Muscle of back (tissue), 13 donors: ENCODE results near the gene OR5L1. TPM values are rescaled to one million over a fixed set of nuclear protein-coding genes. Genes with fewer than 3 reads are reported as not detected.

Experiments used
- DNase-seq, 3 donors: peaks; one replicate each; pipeline versions ENCODE4 v3.0.0 to v3.0.0-alpha.2; 2013
- long read RNA-seq, 9 donors: transcript quantifications; one replicate each; lab custom pipeline, GENCODE V29; 2026
- polyA plus RNA-seq, 10 donors: library from polyadenylated mRNA; unstranded; fragments of 120-200 nt; gene quantifications; one replicate each; pipeline ENCODE4 v1.2.1, GENCODE V29; 2013; ENCODE audit not compliant: insufficient read length in 10 of 10

OR5L1 gene
- polyA plus RNA-seq, result not detected
- long read RNA-seq, donor 1, result 0 reads
- long read RNA-seq, donor 2, result 0 reads
- long read RNA-seq, donor 3, result 0 reads
- long read RNA-seq, donor 4, result 0 reads
- long read RNA-seq, donor 5, result 0 reads
- long read RNA-seq, donor 6, result 0 reads
- long read RNA-seq, donor 7, result 0 reads
- long read RNA-seq, donor 8, result 0 reads
- long read RNA-seq, donor 9, result 0 reads

GRCh38 chr11:55811067-55811466, at the start of gene OR5L1:
OR5L1 (plus strand) TSS chr11:55811367; CDS start chr11:55811467, 100 bp downstream.
- no peak for DNase-seq

- no peak for DNase-seq
These were observed 38.0 kb upstream of the OR5L1 start, which contains the start of gene OR5D13 for GRCh38 chr11:55773138-55773537. OR5D13 (plus strand) TSS chr11:55773438; CDS start chr11:55773438, 0 bp downstream.

- no peak for DNase-seq
These were observed 19.6 kb upstream of the OR5L1 start for GRCh38 chr11:55791606-55792005.

DNA sequence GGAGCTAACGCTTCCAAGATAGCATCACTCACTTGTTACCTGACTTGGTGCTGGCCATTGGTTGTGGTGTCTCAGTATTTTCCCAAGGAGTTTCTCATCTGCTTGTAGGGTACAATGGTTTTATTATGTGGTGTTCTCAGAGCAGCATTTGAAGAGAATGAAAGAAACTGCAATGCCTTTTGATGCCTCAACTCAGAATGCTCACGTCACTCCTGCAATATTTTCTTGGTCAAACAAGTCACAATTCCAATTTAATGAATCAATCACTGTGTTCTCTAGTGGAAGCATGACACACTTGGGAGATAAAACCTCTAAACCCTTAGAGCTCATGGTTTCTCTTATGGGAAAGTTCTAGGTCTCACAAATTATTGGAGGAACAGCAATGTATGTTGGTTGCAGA, 17.8 kb upstream of the OR5L1 start:
- DNase-seq, result no peak

- DNase-seq, result no peak
These were observed 15.9 kb upstream of the OR5L1 start, which contains the start of gene OR5D14 for GRCh38 chr11:55795256-55795655. OR5D14 (plus strand) TSS chr11:55795556; CDS start chr11:55795556, 0 bp downstream.

DNA sequence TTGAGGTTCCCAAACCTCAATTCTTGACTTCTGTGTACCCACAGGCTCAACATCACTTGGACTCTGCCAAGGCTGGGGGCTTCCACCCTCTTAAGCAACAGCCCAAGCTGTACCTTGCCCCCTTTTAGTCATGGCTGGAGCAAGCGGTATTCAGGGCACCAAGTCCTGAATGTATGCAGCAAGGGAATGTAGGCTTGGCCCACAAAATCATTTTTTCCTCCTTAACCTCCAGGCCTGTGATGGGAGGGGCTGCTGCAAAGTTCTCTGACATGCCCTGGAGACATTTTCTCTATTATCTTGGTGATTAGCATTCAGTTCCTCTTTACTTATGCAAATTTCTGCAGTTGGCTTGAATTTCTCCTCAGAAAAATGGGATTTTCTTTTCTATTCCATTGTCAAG, 4.9 kb upstream of the OR5L1 start:
- DNase-seq, result no peak

GRCh38 chr11:55819330-55819729, 8.2 kb downstream of the OR5L1 start, which contains the start of gene OR5D18:
OR5D18 (plus strand) TSS chr11:55819630; CDS start chr11:55819630, 0 bp downstream.
- no peak for DNase-seq

GRCh38 chr11:55826919-55827318, 15.8 kb downstream of the OR5L1 start, which contains the start of gene OR5L2:
OR5L2 (plus strand) TSS chr11:55827219; CDS start chr11:55827219, 0 bp downstream.
- DNase-seq, result no peak

- DNase-seq, result no peak
These were observed 27.3 kb downstream of the OR5L1 start, which contains the start of gene OR5D16 for GRCh38 chr11:55838452-55838851. OR5D16 (plus strand) TSS chr11:55838752; CDS start chr11:55838752, 0 bp downstream.

DNA sequence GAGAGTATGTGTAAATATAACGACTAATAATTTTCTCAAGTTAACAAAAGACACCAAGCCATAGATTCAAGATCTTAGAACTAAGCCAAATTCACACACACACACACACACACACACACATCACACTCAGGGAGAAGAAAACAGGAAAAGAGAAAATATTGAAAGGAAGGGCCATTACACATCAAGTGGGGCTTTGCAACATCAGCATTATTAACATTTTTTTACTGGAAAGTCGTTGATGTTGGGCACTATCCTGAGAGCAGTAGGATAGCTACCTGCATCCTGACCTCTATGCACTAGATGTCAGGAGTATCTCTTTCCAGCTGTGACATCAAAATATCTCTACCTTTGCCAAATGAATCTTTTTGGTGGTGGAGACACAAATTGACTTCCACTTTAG, 36.3 kb downstream of the OR5L1 start:
- DNase-seq, result no peak

- DNase-seq, result no peak
These were observed 37.9 kb downstream of the OR5L1 start for GRCh38 chr11:55849037-55849436.

- no peak for DNase-seq
These were observed 41.0 kb downstream of the OR5L1 start for GRCh38 chr11:55852141-55852540.

- DNase-seq, result no peak
These were observed 43.5 kb downstream of the OR5L1 start for GRCh38 chr11:55854704-55855103.

Other genes starting within 250 kb of the OR5L1 start
- not detected for gene OR4C16, start 239.2 kb upstream of the OR5L1 start, polyA plus RNA-seq
- gene OR4C11, start 203.7 kb upstream of the OR5L1 start, polyA plus RNA-seq, result not detected
- gene OR4P4, start 176.3 kb upstream of the OR5L1 start, polyA plus RNA-seq, result under 1 TPM in 7 of 10 donors, not detected in 3; 0.07 to 0.13 (median 0.11) TPM
- gene OR4S2, start 163.0 kb upstream of the OR5L1 start, polyA plus RNA-seq, result not detected
- not detected for gene OR4C6, start 149.2 kb upstream of the OR5L1 start, polyA plus RNA-seq
- not detected for gene OR5D13, start 37.9 kb upstream of the OR5L1 start, polyA plus RNA-seq
- gene OR5D14, start 15.8 kb upstream of the OR5L1 start, polyA plus RNA-seq, result not detected
- gene OR5D18, start 8.3 kb downstream of the OR5L1 start, polyA plus RNA-seq, result not detected
- not detected for gene OR5L2, start 15.9 kb downstream of the OR5L1 start, polyA plus RNA-seq
- not detected for gene OR5D16, start 27.4 kb downstream of the OR5L1 start, polyA plus RNA-seq
- not detected for gene TRIM51, start 71.9 kb downstream of the OR5L1 start, polyA plus RNA-seq
- gene OR5W2, start 103.2 kb downstream of the OR5L1 start, polyA plus RNA-seq, result not detected
- gene OR5I1, start 125.0 kb downstream of the OR5L1 start, polyA plus RNA-seq, result not detected
- not detected for gene OR10AG1, start 158.6 kb downstream of the OR5L1 start, polyA plus RNA-seq
- not detected for gene OR5F1, start 183.3 kb downstream of the OR5L1 start, polyA plus RNA-seq
- under 1 TPM in 5 of 10 donors, not detected in 5; 0.03 to 0.05 (median 0.03) TPM for gene OR5AS1, start 216.3 kb downstream of the OR5L1 start, polyA plus RNA-seq